Heart left ventricle (tissue), 16 donors: ENCODE results near the gene TCFL5. TPM values are rescaled to one million over a fixed set of nuclear protein-coding genes. Genes with fewer than 3 reads are reported as not detected.
A peak's percentile ranks its signal among the peaks of the same experiment; 100 is the strongest.

ENCODE experiments used
- ATAC-seq, 4 donors: fragments of 200-7000 bp; cut with Tn5 transposase; one replicate each; pipeline ENCODE4 v1.9.1; 2020 to 2022; ENCODE audit warnings: moderate library complexity in 4 of 4, mild to moderate bottlenecking in 3 of 4, moderate number of reproducible peaks in 1 of 4
- DNase-seq, 5 donors: peaks; one replicate each; pipeline ENCODE4 v3.0.0-alpha.2; 2020
- H3K27ac ChIP-seq, 12 donors: fragments of 200-600 bp; sonication (generic) in 4 of 12; one replicate each; pipeline versions ENCODE4 v1.5.0 to v1.8.0; 2016 to 2022; ENCODE audit warnings: mild to moderate bottlenecking in 2 of 12
- H3K27me3 ChIP-seq, 9 donors: fragments of 200-600 bp; sonication (generic) in 2 of 9; one replicate each; pipeline versions ENCODE4 v1.5.1 to v1.8.0; 2016 to 2022; ENCODE audit warnings: mild to moderate bottlenecking in 3 of 9
- H3K36me3 ChIP-seq, 9 donors: fragments of 200-600 bp; sonication (generic) in 2 of 9; one replicate each; pipeline versions ENCODE4 v1.5.0 to v1.8.0; 2018 to 2022; ENCODE audit warnings: mild to moderate bottlenecking in 2 of 9
- H3K4me1 ChIP-seq, 12 donors: fragments of 200-600 bp; sonication (generic) in 4 of 12; one replicate each; pipeline versions ENCODE4 v1.5.0 to v1.8.0; 2016 to 2022; ENCODE audit warnings: mild to moderate bottlenecking in 3 of 12
- H3K4me3 ChIP-seq, 12 donors: fragments of 200-600 bp; sonication (generic) in 4 of 12; one replicate each; pipeline versions ENCODE4 v1.5.0 to v1.8.0; 2017 to 2022; ENCODE audit warnings: mild to moderate bottlenecking in 9 of 12, moderate library complexity in 4 of 12
- H3K9me3 ChIP-seq, 12 donors: fragments of 200-600 bp; sonication (generic) in 4 of 12; one replicate each; pipeline versions ENCODE4 v1.5.0 to v1.8.0; 2016 to 2022; ENCODE audit warnings: mild to moderate bottlenecking in 1 of 12
- CTCF ChIP-seq, 12 donors: fragments of 200-600 bp; sonication (generic) in 4 of 12; IDR thresholded peaks; one replicate each; pipeline versions ENCODE4 v1.5.0 to v1.8.0; 2018 to 2022; ENCODE audit warnings: antibody characterized with exemption in 12 of 12, mild to moderate bottlenecking in 5 of 12
- POLR2A ChIP-seq, 2 donors: fragments of 450-650 bp; IDR thresholded peaks; one replicate each; pipeline ENCODE4 v1.6.1; 2017; ENCODE audit warnings: antibody characterized with exemption in 2 of 2, mild to moderate bottlenecking in 2 of 2, moderate library complexity in 2 of 2
- WGBS, 4 donors: extraction: QIAGEN DNeasy Blood & Tissue Kit in 2 of 4; methylation state at CpG; one replicate each; pipeline versions ENCODE4 v1.1.5 to v1.1.7; 2013 to 2018; 5-methylcytosine and 5-hydroxymethylcytosine counted together
- intact Hi-C, 10 donors: fragments of 100-400 bp; cut with DNase I; formaldehyde crosslinking; loops; one replicate each; pipeline versions ENCODE4 v1.11.1 to v1.14.2; 2022
- polyA plus RNA-seq, 2 donors: library from polyadenylated mRNA; stranded (reverse); fragments of 200-250 nt; gene quantifications; one replicate each; pipeline ENCODE4 v1.2.3, GENCODE V29; 2013
- total RNA-seq, 9 donors: library from RNA; depleted of rRNA in 2 of 9; stranded (reverse); fragments of >200 nt in 2 of 9; fragmentation: NEBNext Ultra II Directional in 3 of 9; extraction: Animal tissue kit (Norgen Biotek cat#: 25700) in 3 of 9; gene quantifications; one replicate each; pipeline versions ENCODE4 v1.1.0 to v1.2.4, GENCODE V29; 2016 to 2023
- donor health status: ischemic (EF 13 %, LVEDD 7.1; RV severe dilation, severe dysfunction).
- donor health status: healthy with polysubstance abuse.
- donor health status: DM: no; HTN: yes; CAD: no.
- donor health status: DM: no; HTN: no; CAD: no.
- donor health status: ischemic (EF 25% LVEDD 6.9; RV normal size, moderate dysfunction).
- donor health status: ischemic (EF 25% LVEDD 5.7; RV mildly dilated, moderate dysfunction).
- donor health status: healthy.
- donor health status: DM: yes; HTN: yes; CAD: no.
- donor health status: ischemic (EF 35%, LVEDD 5.7; RV mildly dilated, moderate dysfunction).
- donor health status: nonischemic (EF 11% LVEDD 7.7; RV severe dilation, severe dysfunction).
- donor health status: DM: yes; HTN: yes; CAD: no.
- donor health status: PGD.
- donor health status: ischemic (EF 29% LVEDD 5.4; RV normal size, mild dysfunction).
- donor health status: nonischemic (EF 23%, LVEDD 6.1; RV moderate dilation, normal function).

TCFL5 gene
- total and polyA plus RNA-seq, 11 donors = 2.5 to 8.2 (median 5.9) TPM

DNA sequence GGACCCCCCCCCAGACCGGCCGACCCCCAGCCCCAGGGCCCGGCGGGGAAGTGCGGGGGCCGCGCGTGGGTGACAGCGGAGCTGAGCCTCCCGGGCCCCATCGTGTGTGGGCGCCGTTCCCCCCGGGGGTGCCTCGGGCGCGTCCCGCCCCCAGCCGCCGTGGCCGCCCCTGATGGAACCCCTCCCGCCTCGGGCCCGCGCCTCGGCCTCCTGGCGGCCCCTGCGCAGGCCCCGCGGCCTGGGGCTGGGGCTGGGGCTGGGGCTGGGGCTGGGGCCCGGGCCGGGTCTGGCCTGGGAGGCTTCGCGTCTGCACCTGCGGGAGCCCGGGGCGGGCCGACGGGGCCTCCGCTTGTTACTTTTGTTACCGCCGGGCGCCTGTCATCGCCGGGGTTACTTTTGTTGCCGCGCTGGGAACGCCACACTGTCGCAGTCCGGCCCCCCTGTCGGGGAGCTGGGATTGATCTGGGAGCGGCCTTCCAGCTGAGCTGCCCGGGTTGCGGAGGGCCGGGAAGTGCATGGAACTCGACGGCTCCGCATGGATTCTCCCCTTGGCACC, 56.4 kb downstream of the TCFL5 start:
- Histone ChIP-seq H3K9me3 (no peaks in the 10 kb centered on the region), H3K27ac (peak overlapping the region; percentile 63 to 95 (median 90)), H3K36me3 (peaks cover 0 to 54% (median 33%) of the 10 kb centered on the region in 9 donors), H3K4me3 (peak overlapping the region; percentile 75 to 100 (median 96)), H3K4me1 (peaks cover 0 to 67% (median 40%) of the 10 kb centered on the region in 12 donors), H3K27me3 (no peaks in the 10 kb centered on the region)
- TF ChIP-seq CTCF (IDR thresholded peaks at IDR 0.05) (no peak), POLR2A (IDR thresholded peaks at IDR 0.05) (no peak)
- intact Hi-C loops = loop anchor here in 7 of 10 donors (1.0 to 10.0 kb wide), 7 partner anchors 128 to 500 kb away; partner anchors contain the start of gene ADRM1 (in 1 of the 7)
- DNase-seq = no peak
- ATAC-seq = peak in 2 of 4 donors; percentile 2 to 36
- 0 to 2% (median 1%) methylated on average over 17 to 58 of the region's 58 CpGs for WGBS, 4 donors

DNA sequence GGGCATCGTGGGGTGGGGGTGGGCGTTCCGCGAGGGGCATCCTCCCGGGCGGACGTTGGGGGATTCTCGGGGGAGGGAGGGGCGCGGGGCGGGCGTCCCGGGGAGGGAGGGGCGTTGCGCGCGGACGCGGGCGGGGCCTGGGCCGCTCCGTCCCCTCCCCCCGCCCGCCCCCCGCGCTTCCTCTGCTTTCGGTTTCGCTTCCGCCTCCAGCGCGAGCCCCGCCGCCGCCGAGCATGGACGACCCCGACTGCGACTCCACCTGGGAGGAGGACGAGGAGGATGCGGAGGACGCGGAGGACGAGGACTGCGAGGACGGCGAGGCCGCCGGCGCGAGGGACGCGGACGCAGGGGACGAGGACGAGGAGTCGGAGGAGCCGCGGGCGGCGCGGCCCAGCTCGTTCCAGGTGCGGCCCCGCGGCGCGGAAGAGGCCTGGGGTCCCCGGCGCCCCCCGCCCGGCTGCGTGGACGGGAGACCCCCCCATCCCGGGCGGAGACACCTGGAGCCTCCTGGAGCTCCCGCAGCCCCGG, 56.9 kb downstream of the TCFL5 start, which contains the start of gene OGFR:
Gene OGFR, plus strand, starts transcription at position 209 of the 528 bp plus-strand sequence. Its CDS starts 25 bp downstream, at position 234.
- Histone ChIP-seq H3K36me3 (peaks cover 0 to 54% (median 31%) of the 10 kb centered on the region in 9 donors), H3K4me3 (peak within 1 kb of the TSS; percentile 75 to 100 (median 96)), H3K27ac (peak within 1 kb of the TSS; percentile 63 to 95 (median 90)), H3K4me1 (peaks cover 0 to 67% (median 40%) of the 10 kb centered on the region in 12 donors), H3K9me3 (no peaks in the 10 kb centered on the region), H3K27me3 (no peaks in the 10 kb centered on the region)
- WGBS, 4 donors = 0 to 1% methylated on average over 72 to 73 of the region's 77 CpGs; no CpG with 5 or more reads in 2 of the 4 donors
- peak; percentile 65 to 86 (median 78) for DNase-seq
- intact Hi-C loops = loop anchor here in 7 of 10 donors (1.0 to 10.0 kb wide), 7 partner anchors 127 to 500 kb away; partner anchors contain the start of gene ADRM1 (in 1 of the 7)
- TF ChIP-seq POLR2A (IDR thresholded peaks at IDR 0.05) (peak in 1 of 2 donors; percentile 61), CTCF (IDR thresholded peaks at IDR 0.05) (no peak)
- ATAC-seq = peak in 3 of 4 donors; percentile 16 to 50 (median 30)

- 21 to 42% (median 29%) methylated on average over 14 to 25 of the region's 25 CpGs for WGBS, 4 donors
- H3K4me1 ChIP-seq = peaks cover 0 to 67% (median 40%) of the 10 kb centered on the region in 12 donors
- ATAC-seq (no peak), DNase-seq (no peak)
- peak overlapping the region; percentile 75 to 100 (median 96) for H3K4me3 ChIP-seq
- H3K27me3 ChIP-seq = no peaks in the 10 kb centered on the region
- H3K36me3 ChIP-seq = peaks cover 0 to 54% (median 31%) of the 10 kb centered on the region in 9 donors
- TF ChIP-seq CTCF (IDR thresholded peaks at IDR 0.05) = no peak
- intact Hi-C loops = loop anchor here in 1 of 10 donors (10.0 kb wide), 1 partner anchor 499 kb away; the partner anchor contains the start of gene ADRM1
- H3K9me3 ChIP-seq = no peaks in the 10 kb centered on the region
- peak overlapping the region in 11 of 12 donors; percentile 80 to 95 (median 91) for H3K27ac ChIP-seq
These were observed 57.5 kb downstream of the TCFL5 start for GRCh38 chr20:62804021-62804626.
